ENCODE data around the gene SCNN1G.

Gene SCNN1G

GRCh38 chr16:23155445-23156049, 27.0 kb upstream of the SCNN1G start:
- DNase-seq: no peak

- DNase-seq: no peak
These were observed 26.4 kb upstream of the SCNN1G start for GRCh38 chr16:23156110-23156509.

DNA sequence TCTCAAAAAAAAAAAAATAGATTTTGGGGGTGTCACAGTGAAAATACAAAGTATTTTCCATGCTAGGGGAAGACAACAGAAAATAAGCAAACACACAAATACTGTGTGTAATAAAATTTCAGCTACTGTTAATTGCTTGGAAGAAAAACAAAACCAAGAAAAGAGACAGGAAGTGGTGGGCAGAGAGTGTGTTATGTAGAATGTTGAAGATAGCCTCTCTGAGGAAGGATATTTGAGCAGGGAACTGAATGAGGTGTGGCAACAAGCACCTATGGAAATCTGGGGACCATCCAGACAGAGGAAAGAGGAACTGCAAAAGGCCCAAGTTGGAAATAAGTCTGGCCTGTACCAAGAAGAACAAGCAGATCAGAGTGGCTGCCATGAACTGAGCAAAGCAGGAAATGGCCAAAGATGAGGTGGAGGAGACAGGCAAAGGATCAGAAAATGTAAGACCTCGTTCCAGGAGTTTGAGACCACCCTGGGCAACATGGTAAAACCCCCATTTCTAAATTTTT, 25.5 kb upstream of the SCNN1G start:
- DNase-seq: no peak

- no peak for DNase-seq
These were observed 24.4 kb upstream of the SCNN1G start for GRCh38 chr16:23158114-23158513.

DNA sequence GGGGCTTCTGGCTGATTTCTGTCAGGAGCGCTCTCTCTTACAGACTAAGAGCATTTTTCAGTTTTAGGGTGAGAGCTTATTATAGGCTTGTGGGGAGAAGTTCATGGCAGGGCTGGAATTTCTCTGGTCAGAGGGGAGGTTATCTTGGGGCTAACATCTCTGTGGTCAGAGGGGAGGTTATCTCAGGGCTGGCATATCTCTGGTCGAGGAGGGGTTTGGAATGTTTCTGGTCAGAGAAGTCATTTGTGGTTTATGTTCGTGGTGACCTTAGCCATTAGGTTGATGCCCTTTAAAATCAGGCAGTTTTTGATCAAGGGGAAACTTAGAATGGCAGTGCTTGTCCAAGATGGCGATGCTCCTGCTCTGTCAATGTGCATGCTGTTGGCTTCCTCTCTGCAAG, 22.5 kb upstream of the SCNN1G start:
- DNase-seq: no peak

- no peak for DNase-seq
These were observed 22.0 kb upstream of the SCNN1G start for GRCh38 chr16:23160574-23160973.

GRCh38 chr16:23163921-23164320, 18.6 kb upstream of the SCNN1G start:
- DNase-seq: no peak

- no peak for DNase-seq
These were observed 17.8 kb upstream of the SCNN1G start for GRCh38 chr16:23164736-23165135.

- DNase-seq: no peak
These were observed 10.0 kb upstream of the SCNN1G start for GRCh38 chr16:23172583-23172982.

DNA sequence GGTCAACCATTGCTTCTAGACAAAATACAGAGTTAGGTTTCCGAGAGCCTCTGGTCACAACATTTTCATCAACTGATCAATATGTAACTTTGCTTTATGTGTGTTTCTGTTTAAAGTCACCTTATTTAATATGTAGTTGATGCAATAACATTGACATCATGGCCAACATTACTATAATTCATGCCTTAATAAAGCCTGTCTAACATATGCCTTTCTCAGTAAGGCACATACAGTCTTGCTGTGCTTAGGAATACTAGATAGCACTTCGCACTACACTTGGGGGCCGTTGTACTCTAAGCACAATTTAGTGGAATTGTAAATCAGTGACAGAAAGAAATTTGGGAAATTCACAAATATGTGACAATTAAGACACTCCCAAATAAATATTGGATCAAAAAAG, 9.6 kb upstream of the SCNN1G start:
- DNase-seq: no peak

- no peak for DNase-seq
These were observed 7.9 kb upstream of the SCNN1G start for GRCh38 chr16:23174622-23175021.

DNA sequence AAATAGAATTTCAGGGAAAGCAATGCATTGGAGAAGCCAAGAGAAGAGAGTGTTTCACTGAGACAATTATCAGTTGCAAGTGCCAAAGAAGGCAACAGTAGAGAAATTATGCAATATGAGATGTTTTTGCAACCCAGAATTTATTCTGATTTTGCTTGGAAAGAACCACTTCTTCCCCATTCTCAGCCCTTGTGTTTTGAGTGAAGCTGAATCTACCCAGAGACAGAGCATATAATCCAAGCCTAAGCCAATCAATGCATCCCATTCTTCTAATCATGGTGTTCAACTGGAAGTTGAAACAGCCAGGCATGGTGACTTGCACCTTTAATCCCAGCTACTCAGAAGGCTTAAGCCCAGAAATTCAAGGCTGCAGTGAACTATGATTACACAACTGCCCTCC, 6.9 kb upstream of the SCNN1G start:
- no peak for DNase-seq

GRCh38 chr16:23181506-23181905, 1.0 kb upstream of the SCNN1G start:
- no peak for DNase-seq

GRCh38 chr16:23182206-23182678, 303 bp upstream of the SCNN1G start:
- DNase-seq: peak; percentile 75

GRCh38 chr16:23183543-23183862, 958 bp downstream of the SCNN1G start:
- no peak for DNase-seq

- DNase-seq: no peak
These were observed 3.1 kb downstream of the SCNN1G start for GRCh38 chr16:23185656-23186055.

DNA sequence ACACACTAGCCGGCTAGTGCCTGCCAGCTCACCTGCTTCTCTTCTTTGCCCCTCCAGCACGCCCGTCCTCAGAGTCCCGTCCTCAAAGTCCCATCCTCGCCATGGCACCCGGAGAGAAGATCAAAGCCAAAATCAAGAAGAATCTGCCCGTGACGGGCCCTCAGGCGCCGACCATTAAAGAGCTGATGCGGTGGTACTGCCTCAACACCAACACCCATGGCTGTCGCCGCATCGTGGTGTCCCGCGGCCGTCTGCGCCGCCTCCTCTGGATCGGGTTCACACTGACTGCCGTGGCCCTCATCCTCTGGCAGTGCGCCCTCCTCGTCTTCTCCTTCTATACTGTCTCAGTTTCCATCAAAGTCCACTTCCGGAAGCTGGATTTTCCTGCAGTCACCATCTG, 3.6 kb downstream of the SCNN1G start:
- DNase-seq: no peak

DNA sequence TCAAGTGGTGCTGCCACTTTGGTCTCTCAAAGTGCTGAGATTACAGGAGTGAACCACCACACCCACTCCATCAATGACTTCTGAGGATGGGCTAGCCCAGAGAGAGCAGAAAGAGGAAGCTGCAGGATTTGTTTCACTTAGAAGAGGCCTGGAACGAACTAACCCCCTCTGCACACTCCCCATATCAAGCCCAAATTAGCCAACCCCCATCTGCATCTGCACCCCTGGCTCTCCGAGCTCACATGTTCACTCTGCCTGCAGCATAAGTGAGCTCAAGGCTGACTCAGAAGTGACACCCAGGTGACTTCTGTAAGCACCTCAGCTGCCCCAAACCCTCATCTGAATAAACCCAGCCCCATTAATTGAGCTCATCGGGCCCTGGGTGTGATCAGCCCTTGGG, 4.8 kb downstream of the SCNN1G start:
- no peak for DNase-seq

DNA sequence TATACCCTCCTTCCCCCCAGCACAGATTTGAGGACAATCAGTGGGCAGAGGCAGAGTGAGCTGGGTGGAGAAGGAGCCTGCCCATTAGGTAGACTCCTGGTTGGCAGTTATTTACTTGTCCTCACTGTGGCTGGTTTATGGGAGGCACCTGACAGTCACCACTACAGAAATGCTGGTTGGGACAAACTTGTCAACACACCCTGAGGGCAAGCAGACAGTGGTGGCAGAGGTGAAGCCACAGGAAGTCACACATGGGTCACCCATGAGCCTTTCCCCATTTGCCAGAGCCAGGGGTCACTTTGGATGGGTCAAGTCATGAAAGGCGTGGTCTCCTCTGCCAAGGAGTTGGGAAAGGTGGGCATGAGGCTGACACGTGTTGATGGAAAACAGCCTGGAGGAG, 6.4 kb downstream of the SCNN1G start:
- DNase-seq: no peak

DNA sequence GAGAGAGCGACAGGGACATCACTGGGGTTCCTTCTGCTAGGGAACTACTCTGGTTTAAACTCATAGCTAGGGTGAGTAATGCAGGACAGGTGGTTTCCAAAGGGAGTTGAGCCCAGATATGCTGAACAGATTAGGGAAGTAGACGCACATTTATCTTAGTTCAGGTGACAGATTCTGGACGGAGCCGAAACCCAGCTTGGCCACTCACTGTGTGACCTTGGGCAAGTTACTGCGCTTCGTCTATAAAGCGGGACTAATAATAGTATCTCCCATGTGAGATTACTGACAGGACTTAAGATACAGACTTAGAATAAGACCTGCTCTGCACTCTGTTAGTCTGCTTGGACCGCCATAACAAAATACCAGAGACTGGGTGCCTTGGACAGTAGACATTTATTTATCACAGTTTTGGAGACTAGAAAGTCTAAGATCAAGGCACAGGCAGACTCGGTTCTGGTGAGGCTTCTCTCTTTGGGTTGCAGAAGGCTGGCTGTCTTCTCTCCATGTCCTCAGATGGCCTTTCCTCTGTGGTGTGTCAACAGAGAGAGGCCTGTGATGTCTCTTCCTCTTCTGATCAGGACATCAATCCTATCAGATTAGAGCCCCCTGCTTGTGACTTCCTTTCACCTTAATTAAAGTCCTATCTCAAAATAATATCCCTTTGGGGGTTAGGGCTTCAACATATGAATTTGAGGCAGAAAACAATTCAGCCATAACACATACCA, 12.1 kb downstream of the SCNN1G start:
- DNase-seq: no peak

DNA sequence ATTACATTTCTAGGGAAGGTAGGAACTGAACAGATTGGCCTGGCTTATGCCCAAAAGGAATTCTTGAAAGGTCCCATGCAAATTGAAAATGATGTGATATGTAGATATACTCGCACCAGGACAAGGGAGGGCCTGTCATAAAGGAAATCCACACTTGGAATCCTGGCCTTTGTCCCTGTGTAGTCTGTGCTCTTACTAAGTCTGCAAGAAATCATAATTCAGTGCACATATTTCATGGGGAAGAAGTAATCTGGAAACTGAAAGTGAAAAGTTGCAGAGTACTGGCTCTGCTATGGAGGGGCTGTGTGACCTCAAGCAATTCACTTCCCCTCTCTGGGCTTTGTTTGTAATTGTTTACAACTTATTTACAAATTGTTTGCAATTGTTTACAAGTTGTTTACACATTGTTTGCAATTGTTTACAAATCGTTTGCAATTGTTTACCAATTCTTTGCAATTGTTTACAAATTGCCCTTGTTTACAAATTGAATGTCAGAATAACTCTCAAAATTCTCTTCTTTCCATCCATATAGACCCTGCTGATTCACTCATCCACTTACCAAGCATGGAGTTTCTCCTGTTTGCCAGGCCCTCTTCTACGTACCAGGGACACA, 12.9 kb downstream of the SCNN1G start:
- DNase-seq: no peak

- no peak for DNase-seq
These were observed 14.0 kb downstream of the SCNN1G start for GRCh38 chr16:23196539-23196938.

GRCh38 chr16:23202166-23202565, 19.6 kb downstream of the SCNN1G start:
- no peak for DNase-seq

DNA sequence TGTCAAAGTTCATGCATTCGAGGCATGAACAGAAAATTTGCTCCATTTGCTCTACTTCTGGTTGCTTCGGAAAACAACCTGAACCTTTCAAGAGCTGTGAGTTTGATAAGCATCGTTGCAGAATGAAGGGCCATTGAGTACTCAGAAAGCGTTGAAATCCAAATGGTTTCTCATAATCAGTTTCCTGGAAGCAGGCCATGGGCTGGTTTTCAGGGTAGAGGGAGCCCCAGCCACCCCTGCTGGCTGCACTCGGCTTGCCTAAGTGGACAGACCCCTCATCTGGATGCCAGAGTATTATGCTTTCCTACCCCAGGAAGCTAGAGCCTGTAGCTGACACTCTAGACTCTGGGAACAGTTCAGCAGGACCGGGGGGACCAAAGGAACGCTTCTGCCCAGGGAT, 24.4 kb downstream of the SCNN1G start:
- no peak for DNase-seq

All from CD4-positive, alpha-beta T cell treated with Interferon gamma for 1 hour (primary cell).